HG03571 (cell line): ENCODE measurements around the gene ANP32D.
"Not testable (repeated sequence)": the region's sequence is repeated elsewhere in the genome, so short reads cannot be mapped to it uniquely, and the experiment has no call there.

Experiments
- ATAC-seq: cut with Tn5 transposase; IDR thresholded peaks from one replicate; pipeline ENCODE4 v1.9.1; 2021; ENCODE audit not compliant: unreplicated experiment

Gene ANP32D

DNA sequence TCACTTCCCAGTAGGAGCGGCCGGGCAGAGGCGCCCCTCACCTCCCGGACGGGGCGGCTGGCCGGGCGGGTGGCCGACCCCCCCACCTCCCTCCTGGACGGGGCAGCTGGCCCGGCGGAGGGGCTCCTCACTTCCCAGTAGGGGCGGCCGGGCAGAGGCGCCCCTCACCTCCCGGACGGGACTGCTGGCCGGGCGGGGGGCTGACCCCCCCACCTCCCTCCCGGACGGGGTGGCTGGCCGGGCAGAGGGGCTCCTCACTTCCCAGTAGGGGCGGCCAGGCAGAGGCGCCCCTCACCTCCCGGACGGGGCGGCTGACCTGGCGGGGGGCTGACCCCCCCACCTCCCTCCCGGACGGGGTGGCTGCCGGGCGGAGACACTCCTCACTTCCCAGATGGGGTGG, 27.9 kb downstream of the ANP32D start:
- ATAC-seq, result not testable (repeated sequence)

- not testable (repeated sequence) for ATAC-seq
Observed at GRCh38 chr12:48506836-48507235, 34.5 kb downstream of the ANP32D start.

DNA sequence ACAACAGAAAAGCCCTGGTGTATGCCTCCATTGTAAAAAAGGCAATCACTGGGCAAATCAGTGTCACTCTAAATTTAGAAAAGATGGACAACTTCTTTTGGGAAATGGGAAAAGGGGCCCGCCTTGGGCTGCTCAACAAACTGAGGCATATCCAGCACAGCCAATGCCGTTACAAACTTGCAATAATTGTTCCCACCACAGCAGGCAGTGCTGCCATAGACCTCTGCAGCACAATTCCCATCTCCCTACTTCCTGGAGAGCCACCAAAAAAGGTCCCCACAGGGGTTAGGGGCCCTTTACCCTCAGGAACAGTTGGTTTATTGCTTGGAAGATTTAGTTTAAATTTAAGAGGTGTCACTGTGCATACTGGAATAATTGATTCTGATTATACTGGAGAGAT, 36.6 kb downstream of the ANP32D start:
- no peak for ATAC-seq

GRCh38 chr12:48510111-48510510, 37.8 kb downstream of the ANP32D start:
- ATAC-seq, result no peak

- no peak for ATAC-seq
Observed at GRCh38 chr12:48512855-48513254, 40.5 kb downstream of the ANP32D start.

DNA sequence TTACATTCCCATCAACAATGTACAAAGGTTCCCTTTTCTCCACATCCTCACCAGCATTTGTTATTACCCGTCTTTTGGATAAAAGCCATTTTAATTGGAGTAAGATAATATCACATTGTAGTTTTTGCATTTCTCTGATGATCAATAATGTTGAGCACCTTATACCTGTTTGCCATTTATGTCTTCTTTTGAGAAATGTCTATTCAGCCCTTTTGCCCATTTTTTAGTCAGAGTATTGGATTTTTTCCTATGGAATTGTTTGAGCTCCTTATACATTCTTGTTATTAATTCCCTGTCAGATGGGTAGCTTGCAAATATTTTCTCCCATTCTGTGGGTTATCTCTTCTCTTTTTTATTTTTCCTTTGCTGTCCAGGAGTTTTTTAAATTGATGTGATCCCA, 42.4 kb downstream of the ANP32D start:
- no peak for ATAC-seq

- not testable (repeated sequence) for ATAC-seq
Observed at GRCh38 chr12:48520381-48520780, 48.0 kb downstream of the ANP32D start.
